ENCODE results near the gene DNAH11.
"Not testable (repeated sequence)": the region's sequence is repeated elsewhere in the genome, so short reads cannot be mapped to it uniquely, and the experiment has no call there.

DNA sequence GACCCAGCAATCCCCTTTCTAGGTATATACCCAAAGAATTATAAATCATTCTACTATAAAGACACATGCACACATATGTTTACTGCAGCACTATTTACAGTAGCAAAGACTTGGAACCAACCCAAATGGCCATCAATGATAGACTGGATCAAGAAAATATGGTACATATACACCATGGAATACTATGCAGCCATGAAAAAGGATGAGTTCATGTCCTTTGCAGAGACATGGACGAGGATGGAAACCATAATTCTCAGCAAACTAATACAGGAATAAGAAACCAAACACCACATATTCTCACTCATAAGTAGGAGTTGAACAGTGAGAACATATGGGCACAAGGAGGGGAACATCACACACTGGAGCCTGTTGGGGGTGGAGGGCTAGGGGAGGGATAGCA lies 157.7 kb downstream of the DNAH11 start:
- TF ChIP-seq, protein P1, sequence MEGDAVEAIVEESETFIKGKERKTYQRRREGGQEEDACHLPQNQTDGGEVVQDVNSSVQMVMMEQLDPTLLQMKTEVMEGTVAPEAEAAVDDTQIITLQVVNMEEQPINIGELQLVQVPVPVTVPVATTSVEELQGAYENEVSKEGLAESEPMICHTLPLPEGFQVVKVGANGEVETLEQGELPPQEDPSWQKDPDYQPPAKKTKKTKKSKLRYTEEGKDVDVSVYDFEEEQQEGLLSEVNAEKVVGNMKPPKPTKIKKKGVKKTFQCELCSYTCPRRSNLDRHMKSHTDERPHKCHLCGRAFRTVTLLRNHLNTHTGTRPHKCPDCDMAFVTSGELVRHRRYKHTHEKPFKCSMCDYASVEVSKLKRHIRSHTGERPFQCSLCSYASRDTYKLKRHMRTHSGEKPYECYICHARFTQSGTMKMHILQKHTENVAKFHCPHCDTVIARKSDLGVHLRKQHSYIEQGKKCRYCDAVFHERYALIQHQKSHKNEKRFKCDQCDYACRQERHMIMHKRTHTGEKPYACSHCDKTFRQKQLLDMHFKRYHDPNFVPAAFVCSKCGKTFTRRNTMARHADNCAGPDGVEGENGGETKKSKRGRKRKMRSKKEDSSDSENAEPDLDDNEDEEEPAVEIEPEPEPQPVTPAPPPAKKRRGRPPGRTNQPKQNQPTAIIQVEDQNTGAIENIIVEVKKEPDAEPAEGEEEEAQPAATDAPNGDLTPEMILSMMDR (conservative IDR thresholded peaks at IDR 0.05 in 1 of 2, IDR thresholded peaks at IDR 0.05 in 1 of 2; ENCODE audit: low read depth in 1 of 2, low read length in 2 of 2) = not testable (repeated sequence)
- TF ChIP-seq EZH2 (IDR thresholded peaks at IDR 0.05; ENCODE audit: low read length, missing control alignments) = not testable (repeated sequence)

All from fibroblast of lung (primary cell).